Immature natural killer cell (primary cell): Measurements from ENCODE around the gene TMEM161B. TPM values are rescaled to one million over a fixed set of nuclear protein-coding genes. Genes with fewer than 3 reads are reported as not detected.
"Not testable (repeated sequence)": the region's sequence is repeated elsewhere in the genome, so short reads cannot be mapped to it uniquely, and the experiment has no call there.

Experiments
- DNase-seq, 3 donors: peaks; one replicate each; pipeline ENCODE4 v3.0.0; 2022; ENCODE audit warnings: mixed read lengths in 1 of 3
- H3K27ac Mint-ChIP-seq, 6 donors: one replicate each; pipeline ENCODE4 v1.8.0; 2020; ENCODE audit warnings: mixed read lengths in 6 of 6, mild to moderate bottlenecking in 5 of 6, inconsistent platforms in 4 of 6, moderate library complexity in 3 of 6
- H3K27me3 Mint-ChIP-seq, 3 donors: one replicate each; pipeline ENCODE4 v1.8.0; 2020 to 2021; ENCODE audit warnings: low read depth in 3 of 3, mild to moderate bottlenecking in 3 of 3, mixed read lengths in 3 of 3, moderate library complexity in 3 of 3, inconsistent platforms in 1 of 3
- H3K36me3 Mint-ChIP-seq, 3 donors: one replicate each; pipeline ENCODE4 v1.8.0; 2020; ENCODE audit warnings: mixed read lengths in 3 of 3, inconsistent platforms in 2 of 3, mild to moderate bottlenecking in 2 of 3
- H3K4me1 Mint-ChIP-seq, 2 donors: one replicate each; pipeline ENCODE4 v1.8.0; 2020; ENCODE audit warnings: inconsistent platforms in 2 of 2, mild to moderate bottlenecking in 2 of 2, mixed read lengths in 2 of 2, moderate library complexity in 1 of 2
- H3K4me3 Mint-ChIP-seq, 5 donors: one replicate each; pipeline ENCODE4 v1.8.0; 2020; ENCODE audit warnings: mild to moderate bottlenecking in 5 of 5, mixed read lengths in 5 of 5, inconsistent platforms in 3 of 5, moderate library complexity in 3 of 5
- H3K9me3 Mint-ChIP-seq, 6 donors: one replicate each; pipeline ENCODE4 v1.8.0; 2020; ENCODE audit warnings: mild to moderate bottlenecking in 6 of 6, mixed read lengths in 6 of 6, inconsistent platforms in 4 of 6, moderate library complexity in 3 of 6
- polyA plus RNA-seq, 3 donors: library from polyadenylated mRNA; unstranded; fragments of 300-500 nt; fragmentation: Illumina TruSeq; gene quantifications; one replicate each; pipeline ENCODE4 v1.2.3, GENCODE V29; 2021

The TMEM161B gene
- polyA plus RNA-seq, 3 donors from 2014 or later: 5.6 to 12.1 (median 7.3) TPM

GRCh38 chr5:88264565-88264964 lies 4.1 kb downstream of the TMEM161B start:
- not testable (repeated sequence) for DNase-seq, H3K4me3 Mint-ChIP-seq, H3K9me3 Mint-ChIP-seq, H3K27me3 Mint-ChIP-seq, H3K27ac Mint-ChIP-seq
- peaks cover 47 to 82% of the 10 kb centered on the region in 2 donors for H3K4me1 Mint-ChIP-seq
- H3K36me3 Mint-ChIP-seq: peaks cover 0 to 26% (median 6%) of the 10 kb centered on the region in 3 donors

DNA sequence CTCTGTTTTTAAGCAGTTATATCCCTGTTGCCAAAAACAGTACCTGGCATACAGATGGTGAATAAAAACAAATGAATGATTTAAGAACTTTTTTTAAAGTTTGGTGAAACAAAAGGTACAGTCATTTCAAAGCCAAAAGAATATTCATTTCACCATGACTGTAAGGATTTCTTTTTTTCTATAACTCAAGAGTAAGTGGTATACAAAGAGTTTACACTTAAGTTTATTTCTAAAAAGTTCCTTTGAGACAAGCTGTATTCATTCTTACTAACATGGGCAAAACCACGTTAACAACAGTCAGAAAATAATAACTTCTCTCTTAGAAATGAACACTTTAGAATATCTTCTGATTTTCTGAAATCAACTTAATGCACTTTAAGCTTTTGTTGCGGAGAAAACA lies 5.3 kb downstream of the TMEM161B start:
- Mint-ChIP-seq H3K36me3 (peaks cover 0 to 26% (median 6%) of the 10 kb centered on the region in 3 donors), H3K27ac (no peak overlapping the region), H3K27me3 (peaks cover 0 to 2% (median 0%) of the 10 kb centered on the region in 3 donors), H3K4me1 (peaks cover 37 to 82% of the 10 kb centered on the region in 2 donors), H3K9me3 (peaks cover 0 to 2% (median 0%) of the 10 kb centered on the region in 6 donors), H3K4me3 (no peak overlapping the region)
- DNase-seq: no peak

DNA sequence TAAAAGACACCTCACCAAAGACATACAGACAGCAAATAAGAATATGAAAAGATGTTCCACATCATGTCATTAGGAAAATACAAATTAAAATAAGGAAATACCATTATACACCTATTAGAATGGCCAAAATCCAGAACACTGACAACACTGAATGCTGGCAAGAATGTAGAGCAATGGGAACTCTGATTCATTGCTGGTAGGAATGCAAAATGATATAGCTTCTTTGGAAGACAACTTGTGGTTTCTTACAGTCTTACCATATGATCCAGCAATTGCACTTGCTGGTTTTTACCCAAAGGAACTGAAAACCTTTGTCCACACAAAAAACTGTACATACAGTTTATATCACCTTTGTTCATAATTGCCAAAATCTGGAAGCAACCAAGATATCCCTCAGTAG lies 6.5 kb downstream of the TMEM161B start:
- H3K36me3 Mint-ChIP-seq: peaks cover 0 to 26% (median 6%) of the 10 kb centered on the region in 3 donors
- no peak for DNase-seq
- peaks cover 25 to 82% of the 10 kb centered on the region in 2 donors for H3K4me1 Mint-ChIP-seq
- H3K4me3 Mint-ChIP-seq: no peak overlapping the region
- H3K9me3 Mint-ChIP-seq: peaks cover 0 to 2% (median 0%) of the 10 kb centered on the region in 6 donors
- H3K27ac Mint-ChIP-seq: no peak overlapping the region
- no peaks in the 10 kb centered on the region for H3K27me3 Mint-ChIP-seq

GRCh38 chr5:88258636-88259035 lies 10.0 kb downstream of the TMEM161B start:
- Mint-ChIP-seq H3K27ac (no peak overlapping the region), H3K4me3 (no peak overlapping the region), H3K36me3 (peaks cover 0 to 18% (median 2%) of the 10 kb centered on the region in 3 donors), H3K4me1 (peaks cover 19 to 80% of the 10 kb centered on the region in 2 donors), H3K27me3 (no peaks in the 10 kb centered on the region), H3K9me3 (no peaks in the 10 kb centered on the region)
- no peak for DNase-seq

- Mint-ChIP-seq H3K4me1 (peaks cover 20 to 82% of the 10 kb centered on the region in 2 donors), H3K9me3 (no peaks in the 10 kb centered on the region), H3K4me3 (no peak overlapping the region), H3K27me3 (no peaks in the 10 kb centered on the region), H3K27ac (no peak overlapping the region), H3K36me3 (peaks cover 0 to 9% (median 0%) of the 10 kb centered on the region in 3 donors)
- DNase-seq: no peak
Observed at GRCh38 chr5:88256872-88257271, 11.8 kb downstream of the TMEM161B start.

DNA sequence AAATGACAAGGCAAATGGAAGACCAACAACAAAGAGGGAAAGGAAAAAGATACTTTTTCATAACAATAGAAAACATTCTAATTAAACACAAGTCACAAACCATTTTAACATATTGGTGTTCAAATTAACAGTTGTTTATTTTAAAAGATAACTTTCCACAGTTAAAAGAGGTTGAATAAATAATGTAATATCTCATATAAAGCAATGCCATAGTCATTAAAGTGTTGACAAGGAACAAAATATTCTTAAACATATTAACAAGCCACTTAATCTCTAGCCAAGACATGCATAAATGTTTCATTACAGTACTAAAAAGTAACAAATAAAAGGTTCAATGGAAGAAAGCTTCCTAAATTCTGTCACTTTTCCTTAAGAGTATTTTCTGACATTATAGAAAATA lies 12.6 kb downstream of the TMEM161B start:
- Mint-ChIP-seq H3K9me3 (no peaks in the 10 kb centered on the region), H3K36me3 (peaks cover 0 to under 1% (median 0%) of the 10 kb centered on the region in 3 donors), H3K27me3 (no peaks in the 10 kb centered on the region), H3K27ac (no peak overlapping the region), H3K4me1 (peaks cover 18 to 82% of the 10 kb centered on the region in 2 donors), H3K4me3 (no peak overlapping the region)
- no peak for DNase-seq

DNA sequence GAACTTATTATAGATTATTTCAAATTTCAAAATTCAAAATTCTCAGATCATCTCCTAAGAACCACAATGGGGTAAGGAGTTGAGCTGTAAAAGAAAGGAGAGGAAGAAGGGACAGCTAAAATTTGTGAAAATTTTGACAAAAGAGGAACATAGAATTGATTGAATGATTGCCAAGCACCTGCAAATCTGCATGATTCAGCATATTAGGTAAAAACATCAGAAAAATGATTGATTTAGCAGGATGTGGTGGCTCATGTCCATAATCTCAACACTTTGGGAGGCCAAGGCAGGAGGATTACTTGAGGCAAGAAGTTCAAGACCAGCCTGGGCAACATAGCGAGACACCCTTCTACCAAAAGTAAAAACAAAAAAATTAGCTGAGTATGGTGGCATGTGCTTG lies 14.3 kb downstream of the TMEM161B start:
- no peaks in the 10 kb centered on the region for H3K36me3 Mint-ChIP-seq
- H3K4me1 Mint-ChIP-seq: peaks cover 33 to 97% of the 10 kb centered on the region in 2 donors
- H3K27me3 Mint-ChIP-seq: no peaks in the 10 kb centered on the region
- no peak for DNase-seq
- no peak overlapping the region for H3K4me3 Mint-ChIP-seq
- H3K9me3 Mint-ChIP-seq: no peaks in the 10 kb centered on the region
- no peak overlapping the region for H3K27ac Mint-ChIP-seq

DNA sequence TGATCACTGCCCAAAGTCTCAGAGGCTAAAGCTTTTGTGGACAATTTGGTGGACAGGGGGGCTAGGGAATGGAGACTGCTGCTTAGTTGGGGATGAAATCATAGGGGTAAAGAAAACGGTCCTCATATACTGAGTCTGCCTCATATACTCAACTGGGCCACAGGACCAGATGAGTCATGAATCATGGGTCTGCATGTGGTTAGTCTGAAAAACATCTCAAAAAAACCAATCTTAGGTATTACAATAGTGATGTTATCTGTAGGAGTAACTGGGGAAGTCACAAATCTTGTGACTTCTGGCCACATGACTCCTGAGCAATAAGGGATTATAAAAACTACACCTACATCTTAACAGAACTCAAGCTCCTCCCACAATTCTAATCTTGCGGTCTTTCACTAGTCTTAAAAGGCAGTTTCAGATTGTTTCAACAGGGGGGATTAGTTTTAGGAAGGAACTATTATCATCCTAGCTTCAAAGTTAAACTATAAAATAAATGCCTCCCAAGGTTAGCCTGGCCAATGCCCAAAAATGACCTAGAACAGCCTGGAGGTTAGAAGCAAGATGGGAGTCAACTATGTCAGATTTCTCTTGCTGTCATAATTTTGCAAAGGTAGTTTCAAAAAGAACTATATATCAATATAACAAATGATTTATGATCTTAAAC lies 17.5 kb downstream of the TMEM161B start:
- Mint-ChIP-seq H3K4me3 (peak overlapping the region in 3 of 5 donors; percentile 8 to 19 (median 11)), H3K27ac (peak overlapping the region; percentile 46 to 87 (median 66)), H3K9me3 (no peaks in the 10 kb centered on the region), H3K27me3 (peaks cover 0 to 2% (median 0%) of the 10 kb centered on the region in 3 donors), H3K4me1 (peaks cover 55 to 96% of the 10 kb centered on the region in 2 donors), H3K36me3 (no peaks in the 10 kb centered on the region)
- DNase-seq: peak; percentile 13 to 51 (median 24)

DNA sequence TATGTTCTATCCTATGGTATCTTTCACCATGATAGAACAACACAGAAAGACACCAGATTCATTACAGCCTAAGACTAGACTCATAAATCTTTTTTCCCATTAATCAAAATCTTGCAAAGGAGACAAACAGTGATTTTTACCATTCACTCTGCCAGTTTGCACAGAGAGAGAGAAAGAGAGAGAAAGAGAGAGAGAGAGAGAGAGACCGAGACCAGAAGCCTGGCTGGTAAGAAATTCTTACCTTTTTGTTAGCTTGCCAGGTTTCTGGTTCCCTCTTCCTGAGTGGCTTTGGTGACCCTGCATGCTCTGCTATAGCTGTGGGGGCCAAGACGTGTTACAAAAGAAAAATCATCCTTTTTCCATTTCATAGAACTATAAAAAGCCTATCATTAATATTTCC lies 18.6 kb downstream of the TMEM161B start:
- H3K27ac Mint-ChIP-seq: peak overlapping the region in 4 of 6 donors; percentile 5 to 80 (median 62)
- H3K4me1 Mint-ChIP-seq: peaks cover 54 to 93% of the 10 kb centered on the region in 2 donors
- H3K36me3 Mint-ChIP-seq: no peaks in the 10 kb centered on the region
- H3K4me3 Mint-ChIP-seq: no peak overlapping the region
- H3K27me3 Mint-ChIP-seq: peaks cover 0 to 2% (median 0%) of the 10 kb centered on the region in 3 donors
- DNase-seq: no peak
- no peaks in the 10 kb centered on the region for H3K9me3 Mint-ChIP-seq

GRCh38 chr5:88248743-88249540 lies 19.7 kb downstream of the TMEM161B start:
- peaks cover 54 to 93% of the 10 kb centered on the region in 2 donors for H3K4me1 Mint-ChIP-seq
- H3K27ac Mint-ChIP-seq: peak overlapping the region in 1 of 6 donors; percentile 72
- DNase-seq: no peak
- H3K36me3 Mint-ChIP-seq: no peaks in the 10 kb centered on the region
- H3K4me3 Mint-ChIP-seq: no peak overlapping the region
- H3K27me3 Mint-ChIP-seq: peaks cover 0 to 2% (median 0%) of the 10 kb centered on the region in 3 donors
- H3K9me3 Mint-ChIP-seq: no peaks in the 10 kb centered on the region

DNA sequence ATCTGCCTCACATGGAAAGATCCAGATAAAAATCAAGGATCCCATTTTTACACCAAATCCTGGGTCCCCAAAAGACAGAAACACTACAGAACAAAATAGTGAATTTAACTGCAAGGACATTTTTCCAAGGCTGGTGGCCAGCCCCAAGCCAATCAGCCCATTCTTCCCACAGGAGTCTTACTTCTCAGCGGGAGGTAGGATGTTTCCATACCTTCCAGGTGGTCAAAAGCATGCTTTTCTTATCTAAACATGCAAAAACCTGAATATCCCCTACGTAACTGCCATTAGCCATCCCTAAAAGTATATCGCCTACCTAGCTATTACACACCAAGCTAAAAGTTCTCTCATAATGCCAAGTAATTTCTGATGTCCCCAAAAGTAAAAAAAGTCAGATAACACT lies 20.6 kb downstream of the TMEM161B start:
- Mint-ChIP-seq H3K4me1 (peaks cover 54 to 93% of the 10 kb centered on the region in 2 donors), H3K36me3 (no peaks in the 10 kb centered on the region), H3K9me3 (no peaks in the 10 kb centered on the region), H3K4me3 (no peak overlapping the region), H3K27ac (no peak overlapping the region), H3K27me3 (peaks cover 0 to 2% (median 0%) of the 10 kb centered on the region in 3 donors)
- no peak for DNase-seq

- peaks cover 53 to 81% of the 10 kb centered on the region in 2 donors for H3K4me1 Mint-ChIP-seq
- no peak for DNase-seq
- no peak overlapping the region for H3K27ac Mint-ChIP-seq
- H3K27me3 Mint-ChIP-seq: peaks cover 0 to 2% (median 0%) of the 10 kb centered on the region in 3 donors
- H3K36me3 Mint-ChIP-seq: no peaks in the 10 kb centered on the region
- no peaks in the 10 kb centered on the region for H3K9me3 Mint-ChIP-seq
- no peak overlapping the region for H3K4me3 Mint-ChIP-seq
Observed at GRCh38 chr5:88245893-88246244, 22.8 kb downstream of the TMEM161B start.

DNA sequence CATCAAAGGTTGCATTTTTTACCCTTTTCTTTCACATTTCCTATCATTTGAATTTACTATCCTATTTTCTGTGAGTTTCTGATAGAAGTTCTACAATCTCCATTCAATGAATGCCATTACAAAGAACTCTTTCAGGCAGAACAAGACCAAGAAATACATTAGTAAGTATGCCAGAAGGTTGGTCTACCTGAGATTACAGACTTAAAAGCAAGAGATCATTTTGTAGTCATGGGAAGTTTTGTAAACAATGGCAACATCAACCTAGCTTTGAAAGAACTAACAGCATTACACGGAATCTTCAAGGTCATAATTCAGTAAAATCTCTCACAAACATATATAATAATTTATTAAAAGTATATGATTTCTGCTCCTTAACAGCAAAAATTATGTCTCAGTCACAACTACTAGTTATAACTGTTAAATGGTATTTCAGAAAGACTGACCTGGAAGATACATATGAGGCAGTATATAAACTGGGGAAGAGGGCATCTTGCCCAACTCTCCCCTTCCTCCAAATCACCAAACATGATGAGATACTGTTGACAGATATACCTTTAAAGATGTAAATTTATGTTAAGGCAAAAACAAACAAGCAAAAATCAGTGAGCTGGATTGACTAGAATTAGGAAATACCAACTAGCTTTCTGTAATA lies 23.3 kb downstream of the TMEM161B start:
- Mint-ChIP-seq H3K27ac (no peak overlapping the region), H3K4me1 (peaks cover 48 to 76% of the 10 kb centered on the region in 2 donors), H3K27me3 (peaks cover 0 to 2% (median 0%) of the 10 kb centered on the region in 3 donors)

GRCh38 chr5:88244686-88245085 lies 24.0 kb downstream of the TMEM161B start:
- H3K4me3 Mint-ChIP-seq: no peak overlapping the region
- peaks cover 41 to 69% of the 10 kb centered on the region in 2 donors for H3K4me1 Mint-ChIP-seq
- no peak for DNase-seq
- no peak overlapping the region for H3K27ac Mint-ChIP-seq
- H3K36me3 Mint-ChIP-seq: no peaks in the 10 kb centered on the region
- H3K9me3 Mint-ChIP-seq: no peaks in the 10 kb centered on the region
- peaks cover 0 to 2% (median 0%) of the 10 kb centered on the region in 3 donors for H3K27me3 Mint-ChIP-seq

More for the DNA sequence above, 23.3 kb downstream of the TMEM161B start:
- H3K4me3 Mint-ChIP-seq: no peak overlapping the region
- H3K9me3 Mint-ChIP-seq: no peaks in the 10 kb centered on the region
- H3K36me3 Mint-ChIP-seq: no peaks in the 10 kb centered on the region
- DNase-seq: no peak
